ENCODE results near the gene TGOLN2.
"Not testable (repeated sequence)": the region's sequence is repeated elsewhere in the genome, so short reads cannot be mapped to it uniquely, and the experiment has no call there.

TGOLN2 gene

DNA sequence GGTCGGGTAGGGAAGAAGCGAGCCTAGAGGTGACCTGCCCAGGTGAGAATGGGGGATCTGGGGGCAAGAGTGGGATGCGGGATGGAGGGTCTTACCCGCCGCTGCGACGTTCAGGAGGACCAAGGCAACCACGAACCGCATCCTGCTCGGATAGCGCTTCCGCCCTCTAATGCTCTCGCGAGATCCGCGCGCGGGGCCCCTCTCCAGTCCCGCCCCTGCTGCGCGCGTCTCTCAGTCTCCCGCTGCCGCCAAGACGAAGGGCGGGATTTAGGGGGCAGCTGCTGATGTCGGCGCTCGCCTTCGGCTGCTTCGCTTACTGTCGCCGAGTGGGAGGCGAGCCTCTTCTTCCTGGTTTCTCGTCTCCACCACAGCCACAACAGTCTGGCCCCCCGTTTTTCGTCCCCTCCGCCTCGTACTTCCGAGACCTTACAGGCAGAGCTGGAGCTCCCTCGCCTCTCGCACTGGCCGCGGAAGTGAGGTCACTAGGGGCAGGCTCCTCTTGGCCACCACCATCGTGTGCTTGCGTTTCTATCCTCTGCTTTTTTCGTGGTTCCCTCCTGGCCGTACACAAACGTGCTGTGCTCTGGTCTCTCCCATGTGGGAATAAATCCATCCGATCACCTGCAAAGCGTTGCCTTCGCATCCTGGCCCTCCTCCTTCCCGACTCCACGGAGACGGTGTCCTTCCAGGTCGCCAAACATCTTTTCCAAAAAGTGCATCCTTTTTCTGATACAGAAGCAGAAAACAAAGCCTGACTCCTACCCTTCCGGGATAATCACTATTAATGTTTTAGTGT lies at the start of gene TGOLN2:
TGOLN2 (minus strand) TSS at position 168 of the 796 bp plus-strand sequence; CDS start at position 141, 27 bp downstream.
- H3K9ac ChIP-seq (ENCODE audit: low read length in 5 of 5): peak within 1 kb of the TSS; percentile 81 to 98 (median 92)
- peaks cover 14 to 50% (median 45%) of the 10 kb centered on the region in 5 donors for H3K4me1 ChIP-seq (ENCODE audit: control insufficient read depth in 5 of 5, insufficient read depth in 5 of 5, low read length in 5 of 5)

DNA sequence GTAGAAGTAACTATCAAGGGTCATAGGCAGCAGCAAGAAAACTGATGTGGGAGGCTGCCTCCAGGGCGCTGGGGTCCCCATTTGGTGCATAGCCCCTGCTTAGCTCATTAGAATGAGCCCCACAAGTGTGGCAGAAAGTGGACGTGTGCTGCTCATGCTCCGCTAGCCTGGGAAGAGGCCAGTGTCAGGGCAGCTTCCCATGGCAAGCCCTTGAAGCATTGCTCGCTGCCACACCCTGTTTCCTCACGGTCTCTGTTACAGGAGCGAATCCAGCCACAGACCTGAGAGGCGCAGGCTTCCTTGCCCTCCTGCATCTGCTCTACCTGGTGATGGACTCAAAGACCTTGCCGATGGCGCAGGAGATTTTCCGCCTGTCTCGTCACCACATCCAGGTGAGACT lies 49.3 kb upstream of the TGOLN2 start:
- no peaks in the 10 kb centered on the region for H3K27me3 ChIP-seq (ENCODE audit: control insufficient read depth in 5 of 5, insufficient read depth in 4 of 5, low read length in 5 of 5)

More for the DNA sequence above, at the start of gene TGOLN2:
- Histone ChIP-seq H3K27ac (ENCODE audit: low read depth, low read length) (peak within 1 kb of the TSS; percentile 88), H3K9me3 (ENCODE audit: control insufficient read depth in 5 of 5, low read length in 5 of 5) (no peaks in the 10 kb centered on the region), H3K4me3 (ENCODE audit: low read depth in 1 of 5, low read length in 5 of 5) (peak within 1 kb of the TSS; percentile 84 to 98 (median 86)), H3K27me3 (ENCODE audit: control insufficient read depth in 5 of 5, insufficient read depth in 4 of 5, low read length in 5 of 5) (no peaks in the 10 kb centered on the region), H3K36me3 (ENCODE audit: control insufficient read depth in 5 of 5, insufficient read depth in 5 of 5, low read length in 5 of 5) (peaks cover 0 to 17% (median 14%) of the 10 kb centered on the region in 5 donors)

DNA sequence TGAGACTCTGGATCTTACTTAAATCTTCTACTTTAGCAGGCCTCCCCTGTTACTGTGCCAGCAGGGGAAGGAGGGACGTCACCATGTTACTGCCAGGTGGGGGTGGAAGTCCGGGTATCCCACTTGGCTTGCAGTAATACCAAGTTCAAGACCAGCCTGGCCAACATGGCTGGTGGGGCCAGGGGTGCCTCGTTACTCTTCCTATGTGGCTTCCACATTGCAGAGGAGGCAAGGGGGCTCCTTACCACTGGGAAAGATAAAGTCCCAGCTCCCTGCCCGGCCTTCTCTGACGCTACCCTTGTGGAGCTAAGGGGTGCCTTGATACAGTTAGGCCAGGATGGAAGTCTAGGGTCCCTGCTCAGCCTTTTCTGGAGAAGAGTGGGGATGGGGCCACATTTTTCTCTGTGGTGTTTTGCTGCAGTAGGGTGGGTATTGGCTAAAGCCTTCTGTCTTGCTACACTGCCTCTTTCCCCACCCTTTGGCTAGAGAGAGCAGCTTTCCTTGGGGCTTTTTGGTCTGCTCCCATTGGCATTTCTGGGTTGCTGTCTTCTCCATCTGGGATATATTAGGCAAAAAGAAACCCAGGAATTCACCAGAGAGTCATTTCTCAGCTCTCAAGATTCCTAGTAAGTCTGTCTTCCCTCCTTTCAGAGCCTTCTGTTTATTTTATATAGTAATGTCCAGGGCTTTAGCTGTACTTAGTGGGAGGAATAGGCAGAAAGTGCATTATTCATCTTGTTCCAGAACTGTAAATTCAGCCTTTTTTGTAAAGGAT lies 48.7 kb upstream of the TGOLN2 start:
- Histone ChIP-seq H3K27me3 (ENCODE audit: control insufficient read depth in 5 of 5, insufficient read depth in 4 of 5, low read length in 5 of 5) (no peaks in the 10 kb centered on the region), H3K27ac (ENCODE audit: low read depth, low read length) (peak overlapping the region; percentile 86), H3K9me3 (ENCODE audit: control insufficient read depth in 5 of 5, low read length in 5 of 5) (no peaks in the 10 kb centered on the region), H3K36me3 (ENCODE audit: control insufficient read depth in 5 of 5, insufficient read depth in 5 of 5, low read length in 5 of 5) (peaks cover 8 to 35% (median 20%) of the 10 kb centered on the region in 5 donors), H3K9ac (ENCODE audit: low read length in 5 of 5) (peak overlapping the region; percentile 29 to 48 (median 39)), H3K4me3 (ENCODE audit: low read depth in 1 of 5, low read length in 5 of 5) (peak overlapping the region; percentile 52 to 92 (median 69)), H3K4me1 (ENCODE audit: control insufficient read depth in 5 of 5, insufficient read depth in 5 of 5, low read length in 5 of 5) (peaks cover 0 to 37% (median 7%) of the 10 kb centered on the region in 5 donors)

More for the DNA sequence above, 49.3 kb upstream of the TGOLN2 start:
- H3K4me3 ChIP-seq (ENCODE audit: low read depth in 1 of 5, low read length in 5 of 5): peak overlapping the region; percentile 52 to 92 (median 69)
- H3K4me1 ChIP-seq (ENCODE audit: control insufficient read depth in 5 of 5, insufficient read depth in 5 of 5, low read length in 5 of 5): peaks cover 0 to 33% (median 7%) of the 10 kb centered on the region in 5 donors
- H3K9ac ChIP-seq (ENCODE audit: low read length in 5 of 5): peak overlapping the region; percentile 29 to 48 (median 39)
- H3K9me3 ChIP-seq (ENCODE audit: control insufficient read depth in 5 of 5, low read length in 5 of 5): no peaks in the 10 kb centered on the region
- peaks cover 8 to 33% (median 18%) of the 10 kb centered on the region in 5 donors for H3K36me3 ChIP-seq (ENCODE audit: control insufficient read depth in 5 of 5, insufficient read depth in 5 of 5, low read length in 5 of 5)
- H3K27ac ChIP-seq (ENCODE audit: low read depth, low read length): peak overlapping the region; percentile 86

DNA sequence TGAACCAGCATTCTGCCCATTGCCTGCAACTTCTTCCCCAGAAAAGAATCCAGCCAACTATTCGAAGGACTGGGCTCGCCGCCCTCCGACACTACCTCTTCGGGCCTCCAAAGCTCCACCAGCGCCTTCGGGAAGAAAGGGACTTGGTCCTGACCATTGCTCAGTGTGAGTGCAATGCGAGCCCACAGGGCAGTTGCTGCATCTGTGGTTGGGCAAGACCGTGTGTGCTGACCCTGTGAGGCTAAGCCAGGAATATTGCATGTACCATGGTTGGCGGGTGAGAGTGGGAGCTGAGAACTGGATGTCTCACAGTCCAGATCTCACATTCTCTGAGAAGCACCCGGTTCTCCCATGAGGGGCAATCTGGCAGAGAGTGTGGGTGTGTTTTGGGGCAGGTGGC lies 43.3 kb upstream of the TGOLN2 start:
- no peaks in the 10 kb centered on the region for H3K27me3 ChIP-seq (ENCODE audit: control insufficient read depth in 5 of 5, insufficient read depth in 4 of 5, low read length in 5 of 5)
- H3K9ac ChIP-seq (ENCODE audit: low read length in 5 of 5): peak overlapping the region in 1 of 5 donors; percentile 39
- peaks cover 0 to 39% (median 29%) of the 10 kb centered on the region in 5 donors for H3K4me1 ChIP-seq (ENCODE audit: control insufficient read depth in 5 of 5, insufficient read depth in 5 of 5, low read length in 5 of 5)
- peak overlapping the region; percentile 54 for H3K27ac ChIP-seq (ENCODE audit: low read depth, low read length)
- H3K9me3 ChIP-seq (ENCODE audit: control insufficient read depth in 5 of 5, low read length in 5 of 5): no peaks in the 10 kb centered on the region
- peak overlapping the region in 1 of 5 donors; percentile 43 for H3K4me3 ChIP-seq (ENCODE audit: low read depth in 1 of 5, low read length in 5 of 5)
- peaks cover 0 to 48% (median 16%) of the 10 kb centered on the region in 5 donors for H3K36me3 ChIP-seq (ENCODE audit: control insufficient read depth in 5 of 5, insufficient read depth in 5 of 5, low read length in 5 of 5)

DNA sequence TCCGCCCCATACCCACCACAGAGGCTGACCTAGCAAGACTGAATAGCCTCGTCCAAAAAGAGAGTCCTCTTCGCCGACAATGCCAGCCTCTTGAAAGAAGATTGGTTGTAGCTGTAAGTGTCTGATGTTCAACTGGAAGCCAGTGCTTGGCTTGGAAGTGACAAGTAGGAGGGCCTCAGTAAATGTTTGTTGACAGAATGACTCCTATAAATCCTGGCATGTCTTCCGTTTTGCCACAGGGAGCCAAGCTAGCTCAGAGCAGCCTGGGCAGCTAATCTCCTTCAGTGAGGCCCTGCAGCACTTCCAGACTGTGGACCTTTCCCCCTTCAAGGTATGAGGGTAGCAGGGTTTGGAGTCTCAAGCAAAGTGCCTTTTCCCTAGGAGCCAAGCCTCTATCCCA lies 41.7 kb upstream of the TGOLN2 start:
- Histone ChIP-seq H3K27ac (ENCODE audit: low read depth, low read length) (peak overlapping the region; percentile 54), H3K9ac (ENCODE audit: low read length in 5 of 5) (no peak overlapping the region), H3K4me3 (ENCODE audit: low read depth in 1 of 5, low read length in 5 of 5) (no peak overlapping the region), H3K27me3 (ENCODE audit: control insufficient read depth in 5 of 5, insufficient read depth in 4 of 5, low read length in 5 of 5) (no peaks in the 10 kb centered on the region), H3K4me1 (ENCODE audit: control insufficient read depth in 5 of 5, insufficient read depth in 5 of 5, low read length in 5 of 5) (peaks cover 0 to 37% (median 28%) of the 10 kb centered on the region in 5 donors), H3K9me3 (ENCODE audit: control insufficient read depth in 5 of 5, low read length in 5 of 5) (no peaks in the 10 kb centered on the region), H3K36me3 (ENCODE audit: control insufficient read depth in 5 of 5, insufficient read depth in 5 of 5, low read length in 5 of 5) (peaks cover 0 to 42% (median 14%) of the 10 kb centered on the region in 5 donors)

DNA sequence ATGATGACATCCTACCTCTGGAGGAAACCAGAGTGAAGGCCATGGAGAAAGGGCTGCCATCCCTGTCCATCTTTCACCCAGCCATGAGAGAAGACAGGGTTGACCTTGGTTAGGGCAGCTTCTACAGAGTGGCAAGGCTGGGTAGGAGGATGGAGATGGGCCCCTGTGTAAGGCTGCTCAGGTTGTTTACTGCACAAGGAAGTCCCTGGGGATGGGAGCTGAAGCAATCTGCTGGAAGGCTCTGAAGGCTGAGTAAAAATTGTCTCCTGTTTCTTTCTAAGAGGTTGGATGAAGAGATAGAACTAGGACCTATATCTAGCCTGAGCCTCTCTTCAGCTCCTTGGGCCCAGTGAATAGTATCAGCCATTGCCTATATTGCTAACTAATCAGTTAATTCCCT lies 41.1 kb upstream of the TGOLN2 start:
- Histone ChIP-seq H3K27me3 (ENCODE audit: control insufficient read depth in 5 of 5, insufficient read depth in 4 of 5, low read length in 5 of 5) (no peaks in the 10 kb centered on the region), H3K9ac (ENCODE audit: low read length in 5 of 5) (peak overlapping the region in 1 of 5 donors; percentile 16), H3K4me3 (ENCODE audit: low read depth in 1 of 5, low read length in 5 of 5) (no peak overlapping the region), H3K27ac (ENCODE audit: low read depth, low read length) (peak overlapping the region; percentile 54), H3K36me3 (ENCODE audit: control insufficient read depth in 5 of 5, insufficient read depth in 5 of 5, low read length in 5 of 5) (peaks cover 0 to 43% (median 14%) of the 10 kb centered on the region in 5 donors), H3K4me1 (ENCODE audit: control insufficient read depth in 5 of 5, insufficient read depth in 5 of 5, low read length in 5 of 5) (peaks cover 0 to 37% (median 28%) of the 10 kb centered on the region in 5 donors), H3K9me3 (ENCODE audit: control insufficient read depth in 5 of 5, low read length in 5 of 5) (no peaks in the 10 kb centered on the region)

DNA sequence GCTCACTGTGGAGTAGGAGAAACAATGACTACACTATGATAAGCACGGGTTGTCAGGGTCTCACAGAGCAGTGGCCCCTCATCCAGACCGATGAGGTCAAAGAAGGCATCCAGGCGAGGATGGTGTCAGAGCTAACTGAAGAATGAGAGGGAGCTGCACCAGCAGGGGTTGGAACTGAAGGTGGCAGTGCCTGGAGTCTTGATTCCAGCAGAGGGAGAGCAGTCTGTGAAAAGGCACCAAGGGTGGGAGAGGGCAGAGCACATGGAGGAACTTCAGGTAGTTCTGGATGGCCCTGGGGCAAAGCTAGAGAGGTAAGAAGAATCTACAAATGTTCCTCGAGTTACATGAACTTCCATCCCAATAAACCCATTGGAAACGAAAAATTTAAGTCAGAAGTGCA lies 39.4 kb upstream of the TGOLN2 start:
- H3K36me3 ChIP-seq (ENCODE audit: control insufficient read depth in 5 of 5, insufficient read depth in 5 of 5, low read length in 5 of 5): peaks cover 5 to 60% (median 26%) of the 10 kb centered on the region in 5 donors
- H3K9me3 ChIP-seq (ENCODE audit: control insufficient read depth in 5 of 5, low read length in 5 of 5): no peaks in the 10 kb centered on the region
- H3K27me3 ChIP-seq (ENCODE audit: control insufficient read depth in 5 of 5, insufficient read depth in 4 of 5, low read length in 5 of 5): no peaks in the 10 kb centered on the region
- no peak overlapping the region for H3K4me3 ChIP-seq (ENCODE audit: low read depth in 1 of 5, low read length in 5 of 5)
- no peak overlapping the region for H3K27ac ChIP-seq (ENCODE audit: low read depth, low read length)
- H3K4me1 ChIP-seq (ENCODE audit: control insufficient read depth in 5 of 5, insufficient read depth in 5 of 5, low read length in 5 of 5): peaks cover 0 to 35% (median 28%) of the 10 kb centered on the region in 5 donors
- H3K9ac ChIP-seq (ENCODE audit: low read length in 5 of 5): no peak overlapping the region

DNA sequence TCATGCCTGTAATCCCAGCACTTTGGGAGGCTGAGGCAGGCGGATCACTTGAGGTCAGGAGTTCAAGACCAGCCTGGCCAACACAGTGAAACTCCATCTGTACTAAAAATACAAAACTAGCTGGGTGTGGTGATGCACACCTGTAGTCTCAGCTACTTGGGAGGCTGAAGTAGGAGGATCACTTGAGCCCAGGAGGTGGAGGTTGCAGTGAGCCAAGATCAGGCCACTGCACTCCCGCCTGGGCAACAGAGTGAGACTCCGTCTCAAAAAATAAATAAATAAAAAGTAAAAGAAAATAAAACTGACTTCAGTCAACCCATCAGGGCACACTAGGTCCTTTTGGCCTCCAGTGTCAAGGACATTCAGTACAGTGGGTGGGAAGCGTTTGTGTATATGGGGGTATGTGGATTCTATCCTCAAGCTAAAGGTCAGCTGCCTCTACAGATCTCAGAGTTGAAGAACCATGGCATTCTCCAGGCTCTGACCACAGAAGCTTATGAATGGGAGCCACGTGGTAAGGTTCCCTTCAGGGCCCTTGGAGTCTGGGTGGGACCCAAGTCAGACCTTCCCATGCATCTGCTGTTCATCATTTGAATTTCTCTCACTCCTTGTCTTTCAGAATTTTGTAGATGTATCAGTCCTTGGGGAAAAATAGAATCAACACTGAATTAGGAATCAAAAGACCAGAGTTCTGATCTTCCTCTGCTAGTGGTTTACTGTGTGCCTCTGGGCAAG lies 35.0 kb upstream of the TGOLN2 start:
- not testable (repeated sequence) for H3K9ac ChIP-seq (ENCODE audit: low read length in 5 of 5); H3K27ac ChIP-seq (ENCODE audit: low read depth, low read length); H3K27me3 ChIP-seq (ENCODE audit: control insufficient read depth in 5 of 5, insufficient read depth in 4 of 5, low read length in 5 of 5); H3K9me3 ChIP-seq (ENCODE audit: control insufficient read depth in 5 of 5, low read length in 5 of 5); H3K4me3 ChIP-seq (ENCODE audit: low read depth in 1 of 5, low read length in 5 of 5)
- peaks cover 2 to 13% (median 9%) of the 10 kb centered on the region in 5 donors for H3K4me1 ChIP-seq (ENCODE audit: control insufficient read depth in 5 of 5, insufficient read depth in 5 of 5, low read length in 5 of 5)
- H3K36me3 ChIP-seq (ENCODE audit: control insufficient read depth in 5 of 5, insufficient read depth in 5 of 5, low read length in 5 of 5): peaks cover 8 to 45% (median 29%) of the 10 kb centered on the region in 5 donors

DNA sequence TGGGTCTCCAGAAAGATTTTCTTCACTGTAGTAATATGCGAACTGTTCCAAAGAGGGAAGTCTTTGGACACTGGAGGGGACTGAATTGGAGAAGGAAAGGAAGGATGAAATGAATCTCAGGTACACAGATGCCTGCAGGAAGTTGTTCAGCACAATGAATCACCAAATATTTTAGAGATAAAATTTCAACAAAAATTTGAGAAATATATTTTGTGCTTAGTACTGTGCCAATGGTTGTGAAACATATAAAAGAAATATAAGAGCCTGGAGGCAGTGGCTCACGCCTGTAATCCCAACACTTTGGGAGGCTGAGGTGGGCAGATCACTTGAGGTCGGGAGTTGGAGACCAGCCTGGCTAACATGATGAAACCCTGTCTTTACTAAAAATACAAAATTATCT lies 29.9 kb upstream of the TGOLN2 start:
- H3K27ac ChIP-seq (ENCODE audit: low read depth, low read length): peak overlapping the region; percentile 96
- peak overlapping the region in 2 of 5 donors; percentile 16 to 26 for H3K9ac ChIP-seq (ENCODE audit: low read length in 5 of 5)
- H3K4me3 ChIP-seq (ENCODE audit: low read depth in 1 of 5, low read length in 5 of 5): no peak overlapping the region
- H3K9me3 ChIP-seq (ENCODE audit: control insufficient read depth in 5 of 5, low read length in 5 of 5): no peaks in the 10 kb centered on the region
- peaks cover 5 to 56% (median 48%) of the 10 kb centered on the region in 5 donors for H3K4me1 ChIP-seq (ENCODE audit: control insufficient read depth in 5 of 5, insufficient read depth in 5 of 5, low read length in 5 of 5)
- no peaks in the 10 kb centered on the region for H3K27me3 ChIP-seq (ENCODE audit: control insufficient read depth in 5 of 5, insufficient read depth in 4 of 5, low read length in 5 of 5)
- H3K36me3 ChIP-seq (ENCODE audit: control insufficient read depth in 5 of 5, insufficient read depth in 5 of 5, low read length in 5 of 5): peaks cover 5 to 20% (median 13%) of the 10 kb centered on the region in 5 donors
